Testis (tissue), 3 donors: Measurements from ENCODE around the gene DHX8. TPM values are rescaled to one million over a fixed set of nuclear protein-coding genes. Genes with fewer than 3 reads are reported as not detected.
A peak's percentile ranks its signal among the peaks of the same experiment; 100 is the strongest.

Experiments
- DNase-seq: peaks from one replicate; pipeline ENCODE4 v3.0.0-alpha.2; 2019
- H3K27ac ChIP-seq, 2 donors: fragments of 200-600 bp; sonication (generic); one replicate each; pipeline ENCODE4 v1.5.1; 2019
- H3K27me3 ChIP-seq: fragments of 200-600 bp; sonication (generic); one replicate; pipeline ENCODE4 v1.5.1; 2019
- H3K36me3 ChIP-seq: fragments of 200-600 bp; sonication (generic); one replicate; pipeline ENCODE4 v1.5.1; 2017; ENCODE audit warnings: low read depth; ENCODE audit errors: missing control alignments
- H3K4me1 ChIP-seq: fragments of 200-600 bp; sonication (generic); one replicate; pipeline ENCODE4 v1.5.1; 2019
- H3K4me3 ChIP-seq, 2 donors: fragments of 200-600 bp; sonication (generic); one replicate each; pipeline ENCODE4 v1.5.1; 2017 to 2019
- H3K9me3 ChIP-seq: fragments of 200-600 bp; sonication (generic); one replicate; pipeline ENCODE4 v1.5.1; 2017
- POLR2A ChIP-seq: fragments of 450-650 bp; IDR thresholded peaks from one replicate; pipeline ENCODE4 v1.6.1; 2017; ENCODE audit warnings: antibody characterized with exemption, mild to moderate bottlenecking, moderate library complexity
- WGBS, 2 donors: methylation state at CpG; one replicate each; pipeline ENCODE4 v1.1.5; 2018; 5-methylcytosine and 5-hydroxymethylcytosine counted together
- intact Hi-C: fragments of 100-400 bp; cut with DNase I; formaldehyde crosslinking; loops from one replicate; pipeline ENCODE4 v1.15.1; 2023; ENCODE audit warnings: low total_unique reads
- polyA plus RNA-seq: library from polyadenylated mRNA; stranded (reverse); fragments of 350-450 nt; fragmentation: Illumina TruSeq; extraction: RNeasy Lipid Tissue Mini Kit (QIAGEN cat#74804); gene quantifications from one replicate; pipeline ENCODE4 v1.2.3, GENCODE V29; 2014; ENCODE audit warnings: low read depth, low replicate concordance; ENCODE audit not compliant: insufficient read depth
- total RNA-seq, 2 donors: library from RNA; depleted of rRNA; stranded (reverse); fragments of >200 nt; gene quantifications; one replicate each; pipeline ENCODE4 v1.2.3, GENCODE V29; 2016
- TF ChIP-seq, protein P1 (sequence below), 3 experiments: fragments of 450-650 bp in 2 of 3; fragments of 200-600 bp in 1 of 3; sonication (generic) in 1 of 3; IDR thresholded peaks; one replicate each; pipeline ENCODE4 v1.5.1; 2016 to 2019; ENCODE audit warnings: antibody characterized with exemption in 3 of 3, mild to moderate bottlenecking in 2 of 3, moderate library complexity in 1 of 3

DHX8 gene
- total and polyA plus RNA-seq, 3 donors from 2014 or later = 63.4 to 74.3 (median 68.0) TPM

DNA sequence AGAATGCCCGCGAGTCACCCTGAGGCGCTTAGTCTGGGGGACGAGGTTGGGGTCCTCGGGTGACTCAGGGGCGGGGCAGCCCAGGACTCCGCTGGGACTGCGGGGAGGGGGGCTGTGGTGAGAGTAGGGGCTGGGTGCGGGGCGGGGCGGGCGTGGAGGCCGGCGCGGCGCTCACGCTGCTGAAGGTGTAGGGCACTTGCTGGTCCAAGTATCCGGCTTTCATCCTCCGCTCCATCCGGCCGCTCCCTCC, 61.5 kb downstream of the DHX8 start:
- Histone ChIP-seq H3K36me3 (no peaks in the 10 kb centered on the region), H3K27ac (no peak overlapping the region), H3K27me3 (no peaks in the 10 kb centered on the region), H3K9me3 (no peaks in the 10 kb centered on the region), H3K4me1 (peaks cover 19% of the 10 kb centered on the region), H3K4me3 (peak overlapping the region; percentile 24 to 54)
- 0% methylated on average over 15 of the region's 21 CpGs; no CpG with 5 or more reads in 1 of the 2 donors for WGBS, 2 donors
- intact Hi-C loops = no loop called here
- no peak for DNase-seq
- TF ChIP-seq, protein P1, sequence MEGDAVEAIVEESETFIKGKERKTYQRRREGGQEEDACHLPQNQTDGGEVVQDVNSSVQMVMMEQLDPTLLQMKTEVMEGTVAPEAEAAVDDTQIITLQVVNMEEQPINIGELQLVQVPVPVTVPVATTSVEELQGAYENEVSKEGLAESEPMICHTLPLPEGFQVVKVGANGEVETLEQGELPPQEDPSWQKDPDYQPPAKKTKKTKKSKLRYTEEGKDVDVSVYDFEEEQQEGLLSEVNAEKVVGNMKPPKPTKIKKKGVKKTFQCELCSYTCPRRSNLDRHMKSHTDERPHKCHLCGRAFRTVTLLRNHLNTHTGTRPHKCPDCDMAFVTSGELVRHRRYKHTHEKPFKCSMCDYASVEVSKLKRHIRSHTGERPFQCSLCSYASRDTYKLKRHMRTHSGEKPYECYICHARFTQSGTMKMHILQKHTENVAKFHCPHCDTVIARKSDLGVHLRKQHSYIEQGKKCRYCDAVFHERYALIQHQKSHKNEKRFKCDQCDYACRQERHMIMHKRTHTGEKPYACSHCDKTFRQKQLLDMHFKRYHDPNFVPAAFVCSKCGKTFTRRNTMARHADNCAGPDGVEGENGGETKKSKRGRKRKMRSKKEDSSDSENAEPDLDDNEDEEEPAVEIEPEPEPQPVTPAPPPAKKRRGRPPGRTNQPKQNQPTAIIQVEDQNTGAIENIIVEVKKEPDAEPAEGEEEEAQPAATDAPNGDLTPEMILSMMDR (IDR thresholded peaks at IDR 0.05) = no peak
- TF ChIP-seq POLR2A = no peak

GRCh38 chr17:43546319-43547188, 62.8 kb downstream of the DHX8 start, which contains the start of gene ETV4:
ETV4 (minus strand) TSS chr17:43546340; CDS start chr17:43545617, 723 bp downstream.
- H3K4me1 ChIP-seq = peaks cover 19% of the 10 kb centered on the region
- H3K27ac ChIP-seq = no peak within 1 kb of the TSS
- no peaks in the 10 kb centered on the region for H3K9me3 ChIP-seq
- H3K36me3 ChIP-seq = no peaks in the 10 kb centered on the region
- DNase-seq = peak; percentile 93
- no peak for TF ChIP-seq POLR2A
- TF ChIP-seq, protein P1 (IDR thresholded peaks at IDR 0.05) = no peak
- 1% methylated on average over 36 to 45 of the region's 46 CpGs for WGBS, 2 donors
- intact Hi-C loops = no loop called here
- H3K4me3 ChIP-seq = peak within 1 kb of the TSS; percentile 24 to 54
- no peaks in the 10 kb centered on the region for H3K27me3 ChIP-seq

DNA sequence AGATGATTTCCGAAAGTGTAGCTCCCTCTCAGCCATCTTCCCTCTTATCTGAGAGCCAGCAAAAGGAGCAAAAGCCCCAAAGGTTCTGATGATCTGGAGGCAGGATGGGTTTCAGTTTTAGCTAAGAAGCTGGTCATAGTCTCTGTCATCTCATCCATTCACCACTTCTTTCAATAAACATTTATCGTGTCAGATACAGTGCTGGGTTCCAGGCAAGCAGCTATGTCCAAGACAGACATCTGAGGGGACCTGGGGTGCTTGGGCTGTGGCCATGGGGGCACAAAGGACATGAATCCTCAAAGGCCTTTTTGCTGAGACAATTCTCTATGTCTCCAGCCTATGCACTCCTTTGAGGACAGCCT, 63.4 kb downstream of the DHX8 start:
- H3K9me3 ChIP-seq = no peaks in the 10 kb centered on the region
- H3K27ac ChIP-seq = no peak overlapping the region
- no peak overlapping the region for H3K4me3 ChIP-seq
- intact Hi-C loops = no loop called here
- no peak for TF ChIP-seq POLR2A
- TF ChIP-seq, protein P1 (IDR thresholded peaks at IDR 0.05) = no peak
- WGBS, 2 donors = 63 to 73% methylated on average over 2 of the region's 2 CpGs
- no peaks in the 10 kb centered on the region for H3K36me3 ChIP-seq
- H3K27me3 ChIP-seq = no peaks in the 10 kb centered on the region
- H3K4me1 ChIP-seq = peaks cover 23% of the 10 kb centered on the region
- no peak for DNase-seq

- no peak for DNase-seq
- Histone ChIP-seq H3K36me3 (no peaks in the 10 kb centered on the region), H3K27ac (no peak overlapping the region), H3K27me3 (no peaks in the 10 kb centered on the region), H3K4me3 (no peak overlapping the region), H3K4me1 (peaks cover 23% of the 10 kb centered on the region), H3K9me3 (no peaks in the 10 kb centered on the region)
- intact Hi-C loops = no loop called here
- TF ChIP-seq, protein P1 (IDR thresholded peaks at IDR 0.05) = no peak
- no peak for TF ChIP-seq POLR2A
These were observed 64.0 kb downstream of the DHX8 start for GRCh38 chr17:43547659-43548256.
